GM21515 (cell line): ENCODE measurements around the gene NDRG2.
"Not testable (repeated sequence)": the region's sequence is repeated elsewhere in the genome, so short reads cannot be mapped to it uniquely, and the experiment has no call there.

Experiments
- ATAC-seq: cut with Tn5 transposase; IDR thresholded peaks from one replicate; pipeline ENCODE4 v1.9.1; 2021; ENCODE audit not compliant: unreplicated experiment

NDRG2 gene

DNA sequence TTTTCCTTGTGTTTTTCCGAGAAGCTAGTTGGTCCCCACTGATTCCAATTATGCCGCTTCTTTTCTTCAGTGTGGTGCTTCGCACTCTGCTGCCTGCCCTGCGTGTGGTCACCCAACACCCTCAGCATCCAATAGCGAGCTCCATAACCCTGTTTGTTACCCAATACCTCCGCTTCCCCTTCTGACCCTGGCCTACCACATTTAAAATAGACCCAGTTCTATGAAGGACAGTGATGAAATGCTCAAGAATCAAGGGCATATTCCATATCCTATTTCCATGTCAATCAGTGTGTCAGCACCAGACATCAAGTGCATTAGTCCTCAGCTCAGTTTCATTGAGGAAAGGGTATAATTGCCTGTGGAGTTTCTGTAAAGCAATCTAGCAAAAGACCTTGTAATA lies 9.5 kb downstream of the NDRG2 start:
- ATAC-seq, result no peak

DNA sequence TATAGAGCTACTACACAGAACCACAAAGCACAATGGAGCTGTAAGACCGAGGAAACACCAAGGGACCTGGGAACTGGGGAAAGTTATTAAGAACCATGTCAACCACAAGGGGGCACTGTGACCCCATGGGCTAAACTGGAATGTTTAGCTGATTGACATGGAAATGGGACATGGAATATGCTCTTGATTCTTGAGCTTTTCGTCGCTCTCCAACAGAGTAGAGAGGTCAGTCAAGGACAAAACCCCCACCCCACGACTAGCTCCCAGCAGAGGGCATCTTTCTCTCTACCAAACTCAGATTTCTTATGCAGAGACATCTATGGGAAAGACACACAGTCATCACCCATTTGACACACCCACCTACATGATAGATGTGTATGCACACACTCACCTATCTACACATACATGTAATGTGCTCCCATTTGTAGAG lies 10.1 kb downstream of the NDRG2 start:
- ATAC-seq, result no peak

DNA sequence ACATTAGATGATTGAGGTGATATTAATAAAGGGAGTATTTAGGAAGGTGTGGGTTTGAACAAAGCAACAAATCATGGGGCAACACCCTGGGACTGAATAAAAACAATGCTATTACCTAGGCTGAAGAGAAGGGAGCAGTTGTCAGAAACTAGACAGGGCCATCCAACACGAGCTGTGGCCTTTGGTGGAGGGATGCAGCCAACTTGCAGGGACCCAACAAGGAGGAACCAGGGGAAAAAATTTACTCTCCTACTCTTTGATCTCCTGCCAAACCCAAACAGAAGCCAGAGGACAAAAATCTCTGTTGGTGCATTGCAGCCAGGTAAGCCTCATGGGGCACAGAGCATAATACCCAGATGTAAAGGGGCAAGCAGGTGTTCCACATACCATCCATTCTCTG lies 13.7 kb downstream of the NDRG2 start:
- ATAC-seq, result no peak

DNA sequence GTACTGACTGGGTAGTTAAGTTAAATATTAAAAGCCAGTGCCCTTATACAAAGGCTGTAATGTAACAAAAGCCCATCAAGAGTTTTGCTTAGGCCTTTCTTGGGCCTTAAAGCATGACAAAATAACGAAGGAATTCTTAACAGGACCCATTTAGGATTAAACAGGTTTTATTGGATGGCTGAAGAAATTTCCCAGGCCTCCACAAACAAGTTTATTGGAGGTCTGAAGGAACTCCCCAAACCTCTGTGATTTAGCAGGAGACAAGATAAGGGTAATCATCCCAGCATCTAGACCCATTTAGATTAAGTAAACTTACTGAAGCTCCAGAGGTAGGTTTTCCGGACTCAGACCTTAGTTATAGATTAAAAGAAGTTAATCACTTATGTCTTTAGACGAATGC lies 15.1 kb downstream of the NDRG2 start:
- ATAC-seq, result not testable (repeated sequence)

DNA sequence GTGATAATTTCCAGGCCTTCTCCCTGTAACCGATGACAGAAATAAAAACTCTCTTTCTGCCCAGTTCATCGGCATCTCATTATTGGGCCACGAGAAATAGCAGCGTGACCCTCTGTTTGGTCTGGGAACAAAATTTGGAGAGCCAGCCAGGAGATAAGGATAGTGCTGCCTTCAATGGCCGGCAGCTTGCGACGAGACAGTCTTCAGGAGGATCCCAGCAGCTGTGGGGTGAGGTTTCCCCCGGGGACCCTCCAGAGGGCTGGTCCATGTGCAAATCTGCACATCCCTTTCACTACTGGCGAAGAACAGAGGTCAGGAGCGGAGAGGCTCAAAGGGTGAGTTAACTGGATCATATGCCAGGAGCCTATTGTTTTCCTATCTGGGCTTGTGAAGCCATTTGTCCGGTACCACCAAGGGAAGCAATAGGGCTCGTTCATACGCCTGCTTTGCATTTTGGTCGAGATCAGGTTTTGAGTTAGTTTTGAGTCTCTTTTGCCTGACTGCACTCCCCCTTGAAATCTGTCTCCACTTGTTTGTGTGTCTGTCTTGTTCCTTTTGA lies 21.0 kb downstream of the NDRG2 start:
- no peak for ATAC-seq

GRCh38 chr14:21001218-21001617 lies 23.6 kb downstream of the NDRG2 start:
- no peak for ATAC-seq

- no peak for ATAC-seq
These were observed 25.3 kb downstream of the NDRG2 start for GRCh38 chr14:20999591-20999990.

GRCh38 chr14:20998674-20999366 lies 26.0 kb downstream of the NDRG2 start, which contains the start of gene SLC39A2:
SLC39A2 (plus strand) TSS chr14:20999293; CDS start chr14:20999447, 154 bp downstream.
- ATAC-seq, result no peak

DNA sequence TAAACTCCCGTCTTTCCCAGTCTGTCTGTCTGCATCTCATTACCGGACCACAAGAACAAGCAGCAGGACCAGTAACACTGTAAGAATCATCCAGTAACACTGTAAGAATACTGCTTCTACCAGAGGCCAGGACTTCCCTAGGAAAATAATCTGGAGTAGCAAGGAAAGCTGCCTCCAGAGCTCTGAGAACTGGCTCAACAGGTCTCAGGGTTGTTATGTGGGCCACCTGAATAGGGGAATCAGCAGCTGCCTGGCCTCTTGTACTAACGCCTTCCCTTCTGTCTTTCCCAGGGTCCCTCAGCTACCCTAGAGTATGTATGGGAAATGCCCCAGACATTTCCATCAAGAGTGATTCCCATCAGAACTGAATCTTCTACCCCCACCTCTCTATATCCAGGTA lies 26.7 kb downstream of the NDRG2 start:
- ATAC-seq, result no peak

- no peak for ATAC-seq
These were observed 27.3 kb downstream of the NDRG2 start for GRCh38 chr14:20997564-20997963.

- ATAC-seq, result no peak
These were observed 27.7 kb downstream of the NDRG2 start for GRCh38 chr14:20997115-20997514.

- no peak for ATAC-seq
These were observed 28.3 kb downstream of the NDRG2 start for GRCh38 chr14:20996521-20996920.

DNA sequence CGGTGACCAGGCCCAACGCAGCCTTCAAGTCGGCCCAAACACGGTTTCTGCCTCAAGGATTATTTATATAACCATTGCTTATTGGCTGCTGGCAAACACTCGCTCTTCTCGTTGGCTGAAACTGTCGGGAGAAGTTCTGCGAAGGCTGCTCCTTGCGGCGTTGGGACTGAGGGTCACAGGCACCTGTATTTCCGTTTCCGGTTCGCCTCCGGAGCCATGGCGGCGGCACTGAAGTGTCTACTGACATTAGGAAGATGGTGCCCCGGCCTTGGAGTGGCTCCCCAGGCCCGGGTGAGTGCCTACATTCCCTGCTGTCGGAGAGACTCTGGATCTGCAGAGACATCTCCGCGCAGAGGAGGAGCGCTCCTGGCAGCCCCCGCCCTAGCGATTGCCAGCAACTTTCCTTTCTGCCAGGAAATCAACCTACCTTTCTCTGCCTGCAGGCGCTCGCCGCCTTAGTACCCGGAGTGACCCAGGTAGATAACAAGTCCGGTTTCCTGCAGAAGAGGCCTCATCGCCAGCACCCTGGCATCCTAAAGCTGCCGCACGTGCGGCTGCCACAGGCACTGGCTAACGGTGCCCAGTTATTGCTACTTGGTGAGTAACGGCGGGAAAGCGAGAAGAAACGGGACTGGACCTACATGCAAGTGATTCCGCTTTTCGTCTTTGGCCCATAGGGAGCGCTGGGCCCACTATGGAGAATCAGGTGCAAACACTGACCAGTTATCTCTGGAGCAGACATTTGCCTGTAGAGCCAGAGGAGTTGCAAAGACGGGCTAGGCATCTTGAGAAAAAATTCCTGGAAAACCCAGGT lies 34.9 kb downstream of the NDRG2 start, which contains the start of gene METTL17:
Gene METTL17, plus strand, starts transcription at position 194 of the 814 bp plus-strand sequence. Its CDS starts 23 bp downstream, at position 217.
- peak; percentile 96 for ATAC-seq

GRCh38 chr14:20989471-20989786 lies 35.4 kb downstream of the NDRG2 start:
- ATAC-seq, result no peak

- ATAC-seq, result no peak
These were observed 36.0 kb downstream of the NDRG2 start for GRCh38 chr14:20988717-20989470.

DNA sequence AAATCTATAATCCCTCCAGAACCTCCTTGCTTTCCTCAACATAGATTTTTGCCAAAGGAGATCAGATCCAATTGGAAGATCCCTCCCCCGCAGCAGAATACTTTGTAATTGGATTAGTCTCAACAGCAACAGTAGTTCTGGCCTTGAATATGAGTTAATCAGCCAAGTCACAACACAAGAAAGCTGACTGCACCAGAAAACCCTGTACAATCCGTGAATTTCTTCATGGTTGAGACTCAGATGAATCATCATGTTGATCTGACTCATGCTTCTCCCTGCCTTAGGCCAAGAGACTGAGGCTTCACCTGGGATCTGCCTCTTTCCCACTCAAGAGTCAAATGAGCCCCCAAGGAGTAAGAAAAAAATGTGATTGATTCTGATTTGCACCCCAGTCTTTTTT lies 38.0 kb downstream of the NDRG2 start:
- ATAC-seq, result no peak

GRCh38 chr14:20985650-20986049 lies 39.2 kb downstream of the NDRG2 start:
- ATAC-seq, result not testable (repeated sequence)

DNA sequence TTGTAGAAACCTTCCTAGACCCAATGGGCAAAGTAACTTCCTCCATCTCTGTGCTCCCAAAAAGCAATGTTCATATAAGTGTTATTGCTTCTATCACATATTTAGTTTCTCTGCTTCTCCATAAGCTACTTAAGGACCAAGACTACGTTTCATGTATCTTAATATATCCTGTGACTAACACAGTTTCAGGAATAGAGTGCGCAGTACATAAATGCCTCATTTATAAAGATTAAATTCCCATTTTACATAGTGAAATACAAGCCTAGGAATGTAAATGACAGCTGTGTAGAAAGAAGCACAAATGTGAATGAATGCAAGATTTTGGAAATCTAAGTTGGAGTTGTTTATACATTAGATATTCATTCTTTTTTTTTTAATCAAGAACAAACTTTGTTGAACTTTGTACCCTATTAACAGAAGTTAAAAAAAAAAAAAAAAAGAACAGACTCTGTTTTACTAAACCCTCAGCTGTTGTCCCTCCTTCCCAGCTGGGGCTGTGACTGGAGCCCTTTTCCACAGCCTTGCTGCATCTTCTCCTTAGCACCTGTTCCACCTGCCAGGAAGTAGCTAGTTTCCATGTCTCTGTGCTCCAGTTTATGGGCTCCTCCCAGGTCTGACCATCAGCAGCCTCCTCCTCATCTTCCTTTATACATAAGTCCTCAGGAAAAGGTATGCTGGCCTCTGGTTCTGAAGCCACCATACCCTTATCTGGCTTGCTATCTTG lies 42.1 kb downstream of the NDRG2 start:
- no peak for ATAC-seq

GRCh38 chr14:20980906-20981305 lies 44.0 kb downstream of the NDRG2 start:
- no peak for ATAC-seq

- ATAC-seq, result no peak
These were observed 46.2 kb downstream of the NDRG2 start for GRCh38 chr14:20978687-20979086.

DNA sequence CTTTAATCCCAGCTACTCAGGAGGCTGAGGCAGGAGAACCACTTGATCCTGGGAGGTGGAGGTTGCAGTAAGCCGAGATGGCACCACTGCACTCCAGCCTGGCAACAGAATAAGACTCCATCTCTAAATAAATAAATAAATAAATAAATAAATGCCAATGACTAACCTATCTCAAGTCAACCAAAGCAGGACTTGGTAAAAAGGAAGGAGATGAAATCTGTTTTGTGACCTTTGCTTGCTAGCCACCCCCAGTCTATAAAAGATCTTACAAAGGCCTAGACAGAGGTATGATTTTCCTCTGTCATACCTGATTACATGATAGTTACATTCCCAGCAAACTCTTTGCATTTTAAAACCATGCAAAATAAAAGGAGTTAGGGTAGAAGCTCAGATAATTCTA lies 48.6 kb downstream of the NDRG2 start:
- ATAC-seq, result no peak
